Measurements from ENCODE around the gene MPIG6B.

Gene MPIG6B

DNA sequence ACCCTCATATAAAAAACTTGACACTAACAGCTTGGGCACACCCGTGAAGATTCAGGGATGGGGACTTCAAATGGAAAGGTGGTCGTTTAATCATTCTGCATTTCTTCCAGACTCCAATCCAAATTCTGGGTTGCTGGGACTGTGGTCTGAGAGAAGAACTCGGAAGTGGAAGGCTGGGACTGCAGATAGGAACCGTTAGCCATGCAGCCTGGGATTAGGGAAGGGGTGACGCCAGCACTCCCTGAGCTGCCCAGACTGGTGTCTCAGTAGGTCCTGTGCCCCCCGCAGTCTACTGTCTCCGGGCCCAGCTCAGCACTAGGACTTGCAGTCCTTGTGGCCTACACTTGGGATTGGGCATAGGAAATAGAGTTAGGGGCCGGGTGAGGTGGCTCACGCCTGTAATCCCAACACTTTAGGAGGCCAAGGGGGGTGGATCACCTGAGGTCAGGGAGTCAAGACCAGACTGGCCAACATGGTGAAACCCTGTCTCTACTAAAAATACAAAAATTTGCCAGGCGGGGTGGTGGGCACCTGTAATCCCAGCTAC lies 13.7 kb downstream of the MPIG6B start:
- Mint-ChIP-seq H3K4me1 (peaks cover 63% of the 10 kb centered on the region), H3K9me3 (no peaks in the 10 kb centered on the region), H3K27ac (peak overlapping the region; percentile 90), H3K4me3 (peak overlapping the region; percentile 95), H3K36me3 (peaks cover 30% of the 10 kb centered on the region), H3K27me3 (no peaks in the 10 kb centered on the region)
- ATAC-seq, result no peak

DNA sequence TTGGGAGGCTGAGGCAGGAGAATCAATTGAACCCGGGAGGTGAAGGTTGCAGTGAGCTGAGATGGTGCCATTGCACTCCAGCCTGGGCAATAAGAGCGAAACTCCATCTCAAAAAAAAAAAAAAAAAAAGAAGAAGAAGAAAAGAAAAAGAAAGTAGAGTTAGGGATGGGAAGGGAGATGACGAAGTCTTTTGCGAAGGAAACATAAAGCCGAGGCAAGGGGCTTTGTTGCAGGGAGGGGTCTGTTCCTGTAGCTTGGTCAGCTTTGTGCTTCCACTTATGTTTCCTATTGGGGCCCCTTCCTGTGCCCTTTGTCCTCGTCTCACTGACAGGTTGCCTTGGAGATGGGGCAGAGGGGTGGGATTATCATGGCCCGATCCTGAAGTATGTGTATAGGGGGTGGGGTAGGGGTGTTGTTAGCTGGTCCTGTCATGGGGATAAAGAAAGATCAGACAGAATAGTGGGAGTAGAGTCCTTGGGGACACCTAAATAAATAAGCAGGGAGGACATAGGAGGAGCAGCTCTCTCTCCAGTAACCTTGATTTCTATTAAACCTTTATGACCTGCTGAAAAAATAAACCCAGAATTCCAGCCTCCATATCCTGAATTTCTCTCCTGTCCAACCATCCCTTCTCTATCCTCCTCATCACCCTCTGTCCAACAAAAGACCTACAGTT lies 14.3 kb downstream of the MPIG6B start:
- H3K9me3 Mint-ChIP-seq, result no peaks in the 10 kb centered on the region
- ATAC-seq, result no peak
- peaks cover 63% of the 10 kb centered on the region for H3K4me1 Mint-ChIP-seq
- peak overlapping the region; percentile 90 for H3K27ac Mint-ChIP-seq
- H3K36me3 Mint-ChIP-seq, result peaks cover 31% of the 10 kb centered on the region
- no peaks in the 10 kb centered on the region for H3K27me3 Mint-ChIP-seq
- H3K4me3 Mint-ChIP-seq, result peak overlapping the region; percentile 95

DNA sequence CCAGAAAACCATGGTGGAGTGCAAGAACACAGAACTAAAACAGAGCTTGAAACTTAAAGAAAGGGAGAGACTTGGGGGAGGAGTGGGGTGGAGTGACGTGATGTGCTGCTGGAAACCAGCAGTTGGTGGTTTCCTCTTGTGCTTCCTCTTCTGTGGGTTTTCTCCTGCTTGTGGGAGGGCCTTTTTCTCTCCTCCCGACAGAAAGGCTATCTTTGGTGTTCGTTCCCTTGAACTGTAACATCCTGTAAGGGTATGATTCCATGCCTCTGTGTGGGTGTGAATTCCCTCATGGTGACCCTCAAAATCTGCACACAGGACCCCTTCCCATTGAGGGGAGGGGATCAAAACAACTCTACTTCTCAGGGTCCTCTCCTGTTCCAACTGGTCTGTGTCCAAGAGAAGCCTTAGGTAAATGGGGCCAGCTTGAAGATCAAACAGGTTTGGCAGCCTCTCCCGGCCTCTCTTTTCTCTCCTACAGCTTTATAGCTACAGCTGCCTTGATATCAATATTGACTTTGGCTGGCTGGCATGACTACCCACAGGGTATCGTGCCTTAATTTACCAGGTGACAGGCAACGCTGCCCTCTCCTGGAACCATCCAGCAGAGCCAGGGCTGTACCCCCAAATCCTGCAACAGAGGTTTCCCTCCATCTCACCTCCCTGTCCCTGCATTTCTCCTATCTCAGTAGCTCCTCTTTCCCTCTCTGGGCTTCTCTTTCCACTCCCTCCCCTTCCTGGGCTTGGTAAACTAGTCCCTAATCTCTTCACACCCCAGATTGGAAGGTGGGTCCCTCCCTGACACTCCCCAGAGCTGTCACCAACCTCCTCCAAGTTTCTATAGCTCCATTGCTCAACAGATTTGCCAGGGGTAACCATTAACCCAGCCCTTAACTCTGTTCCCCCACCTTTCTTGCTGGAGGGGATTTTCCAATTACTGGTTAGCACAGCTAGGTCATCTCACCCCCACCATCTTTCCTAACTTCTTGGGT lies 15.1 kb downstream of the MPIG6B start:
- Mint-ChIP-seq H3K36me3 (peaks cover 33% of the 10 kb centered on the region), H3K4me3 (peak overlapping the region; percentile 95), H3K27me3 (no peaks in the 10 kb centered on the region)

DNA sequence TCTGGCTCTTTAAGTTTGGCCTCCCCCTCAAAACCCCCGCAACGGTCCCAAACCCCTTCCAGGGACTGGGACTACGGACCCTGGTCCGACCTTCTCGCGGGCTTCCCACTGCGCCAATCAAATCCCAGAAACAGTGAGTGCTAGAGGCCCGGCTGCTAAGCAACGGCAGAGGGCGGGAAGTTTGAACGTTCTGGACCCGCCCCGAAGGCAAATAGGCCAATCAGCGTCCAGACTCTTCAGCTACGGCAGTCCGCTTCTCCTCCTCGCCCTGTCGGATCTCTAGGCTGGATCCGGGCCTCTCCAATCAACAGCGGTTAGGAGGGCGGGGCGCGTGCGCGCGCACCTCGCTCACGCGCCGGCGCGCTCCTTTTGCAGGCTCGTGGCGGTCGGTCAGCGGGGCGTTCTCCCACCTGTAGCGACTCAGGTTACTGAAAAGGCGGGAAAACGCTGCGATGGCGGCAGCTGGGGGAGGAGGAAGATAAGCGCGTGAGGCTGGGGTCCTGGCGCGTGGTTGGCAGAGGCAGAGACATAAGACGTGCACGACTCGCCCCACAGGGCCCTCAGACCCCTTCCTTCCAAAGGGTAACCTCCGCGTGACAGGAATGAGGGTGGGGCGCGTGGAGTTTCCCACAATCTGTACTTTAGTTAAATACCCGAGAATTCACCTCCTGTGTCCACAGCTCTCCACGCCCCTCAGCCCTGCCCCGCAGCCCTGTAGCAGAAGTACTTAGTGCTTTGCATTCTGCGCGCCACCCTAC lies 16.6 kb downstream of the MPIG6B start, which contains the start of gene MSH5:
TSS of gene MSH5 (plus strand) at position 367 of the 758 bp plus-strand sequence. CDS start 462 bp downstream, outside the sequence.
- no peaks in the 10 kb centered on the region for H3K27me3 Mint-ChIP-seq
- peak within 1 kb of the TSS; percentile 90 for H3K27ac Mint-ChIP-seq
- peak; percentile 95 for ATAC-seq
- no peaks in the 10 kb centered on the region for H3K9me3 Mint-ChIP-seq
- peak within 1 kb of the TSS; percentile 95 for H3K4me3 Mint-ChIP-seq
- peaks cover 34% of the 10 kb centered on the region for H3K36me3 Mint-ChIP-seq
- peaks cover 46% of the 10 kb centered on the region for H3K4me1 Mint-ChIP-seq

More for the DNA sequence above, 15.1 kb downstream of the MPIG6B start:
- Mint-ChIP-seq H3K4me1 (peaks cover 62% of the 10 kb centered on the region), H3K9me3 (no peaks in the 10 kb centered on the region), H3K27ac (peak overlapping the region; percentile 90)
- ATAC-seq, result peak; percentile 37

DNA sequence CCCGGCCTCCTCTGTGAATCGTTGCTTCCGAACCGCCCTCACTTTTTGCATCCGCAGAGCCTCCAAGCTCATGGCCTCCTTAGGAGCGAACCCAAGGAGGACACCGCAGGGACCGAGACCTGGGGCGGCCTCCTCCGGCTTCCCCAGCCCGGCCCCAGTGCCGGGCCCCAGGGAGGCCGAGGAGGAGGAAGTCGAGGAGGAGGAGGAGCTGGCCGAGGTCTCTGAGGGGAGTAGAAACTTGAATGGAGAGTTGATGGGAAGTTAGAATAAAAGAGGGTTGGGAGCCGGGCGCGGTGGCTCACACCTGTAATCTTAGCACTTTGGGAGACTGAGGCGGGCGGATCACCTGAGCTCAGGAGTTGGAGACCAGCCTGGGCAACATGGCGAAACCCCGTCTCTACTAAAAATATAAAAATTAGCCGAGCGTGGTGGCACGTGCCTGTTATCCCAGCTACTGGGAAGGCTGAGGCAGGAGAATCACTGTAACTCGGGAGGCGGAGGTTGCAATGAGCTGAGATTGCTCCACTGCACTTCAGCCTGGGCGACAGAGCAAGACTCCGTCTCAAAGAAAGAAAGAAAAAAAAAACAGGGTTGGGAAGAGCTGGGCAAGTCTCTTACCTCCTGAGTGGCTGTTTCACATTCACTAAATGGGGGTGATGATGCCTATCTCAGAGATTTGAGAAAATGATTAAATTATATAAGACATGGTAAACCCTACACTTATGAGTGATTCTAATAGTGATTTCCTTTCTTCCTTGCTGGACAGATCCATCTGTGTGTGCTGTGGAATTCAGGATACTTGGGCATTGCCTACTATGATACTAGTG lies 17.4 kb downstream of the MPIG6B start:
- Mint-ChIP-seq H3K27ac (peak overlapping the region; percentile 90), H3K36me3 (peaks cover 26% of the 10 kb centered on the region), H3K27me3 (no peaks in the 10 kb centered on the region), H3K4me1 (peaks cover 45% of the 10 kb centered on the region), H3K9me3 (no peaks in the 10 kb centered on the region), H3K4me3 (peak overlapping the region; percentile 92)
- ATAC-seq, result peak; percentile 35

DNA sequence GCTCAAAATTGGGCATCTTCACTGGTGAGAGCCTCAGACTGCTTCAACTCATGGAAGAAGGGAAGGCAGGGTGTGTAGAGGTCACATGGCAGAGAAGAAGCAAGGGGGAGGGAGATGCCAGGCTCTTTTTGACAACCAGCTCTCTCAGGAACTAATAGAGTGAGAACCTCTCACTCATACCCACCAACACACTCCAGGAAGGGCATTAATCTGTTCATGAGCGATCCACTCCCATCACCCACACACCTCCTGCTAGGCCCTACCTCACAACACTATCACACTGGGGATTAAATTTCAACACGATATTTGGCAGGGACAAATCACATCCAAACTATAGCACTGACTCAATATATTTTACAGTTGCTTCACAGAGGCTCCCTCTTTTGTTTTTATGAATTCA lies 18.6 kb downstream of the MPIG6B start:
- no peak overlapping the region for H3K27ac Mint-ChIP-seq
- ATAC-seq, result no peak

DNA sequence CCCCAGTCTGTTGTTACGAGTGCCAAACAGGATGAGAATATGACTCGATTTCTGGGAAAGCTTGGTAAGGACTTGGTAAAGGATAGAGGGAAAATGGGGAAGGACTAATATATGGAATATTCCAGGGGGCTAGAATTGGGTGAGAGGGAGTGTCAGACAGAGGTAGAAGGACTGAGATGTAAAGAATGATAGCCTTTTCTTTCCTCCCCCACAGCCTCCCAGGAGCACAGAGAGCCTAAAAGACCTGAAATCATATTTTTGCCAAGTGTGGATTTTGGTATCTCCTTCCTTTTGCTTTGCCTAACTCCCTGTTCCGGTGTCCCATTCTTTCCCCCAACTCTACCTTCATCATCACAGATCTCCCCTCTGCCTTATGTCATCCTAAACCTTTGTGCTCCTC lies 19.7 kb downstream of the MPIG6B start:
- no peaks in the 10 kb centered on the region for H3K27me3 Mint-ChIP-seq
- ATAC-seq, result no peak
- H3K9me3 Mint-ChIP-seq, result no peaks in the 10 kb centered on the region
- H3K27ac Mint-ChIP-seq, result no peak overlapping the region
- H3K4me3 Mint-ChIP-seq, result no peak overlapping the region
- H3K4me1 Mint-ChIP-seq, result peaks cover 29% of the 10 kb centered on the region
- peaks cover 28% of the 10 kb centered on the region for H3K36me3 Mint-ChIP-seq

More for the DNA sequence above, 18.6 kb downstream of the MPIG6B start:
- peaks cover 40% of the 10 kb centered on the region for H3K4me1 Mint-ChIP-seq
- H3K27me3 Mint-ChIP-seq, result no peaks in the 10 kb centered on the region
- H3K9me3 Mint-ChIP-seq, result no peaks in the 10 kb centered on the region
- peak overlapping the region; percentile 38 for H3K4me3 Mint-ChIP-seq
- peaks cover 22% of the 10 kb centered on the region for H3K36me3 Mint-ChIP-seq

DNA sequence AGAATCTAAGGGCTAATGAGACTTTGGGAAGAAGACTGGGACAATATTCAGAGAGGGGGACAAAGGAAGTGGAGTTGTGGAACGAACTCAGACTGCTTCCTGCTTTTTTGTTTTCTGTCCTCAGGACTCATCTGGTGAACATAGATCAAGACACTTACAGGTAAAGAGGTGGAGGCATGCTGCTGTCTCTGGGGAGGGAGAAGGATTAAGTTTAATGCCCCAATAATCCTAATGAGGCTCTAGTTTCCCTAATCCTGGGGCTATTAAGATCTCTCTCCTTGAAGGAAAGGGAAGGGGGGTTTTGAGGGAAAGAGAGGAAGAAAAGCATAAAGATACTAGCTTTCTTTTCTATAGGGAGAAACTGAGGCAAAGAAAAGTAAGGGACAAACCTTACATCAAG lies 21.2 kb downstream of the MPIG6B start:
- H3K36me3 Mint-ChIP-seq, result peaks cover 28% of the 10 kb centered on the region
- ATAC-seq, result no peak
- peaks cover 14% of the 10 kb centered on the region for H3K4me1 Mint-ChIP-seq
- H3K27ac Mint-ChIP-seq, result no peak overlapping the region
- no peaks in the 10 kb centered on the region for H3K9me3 Mint-ChIP-seq
- H3K4me3 Mint-ChIP-seq, result no peak overlapping the region
- H3K27me3 Mint-ChIP-seq, result no peaks in the 10 kb centered on the region

DNA sequence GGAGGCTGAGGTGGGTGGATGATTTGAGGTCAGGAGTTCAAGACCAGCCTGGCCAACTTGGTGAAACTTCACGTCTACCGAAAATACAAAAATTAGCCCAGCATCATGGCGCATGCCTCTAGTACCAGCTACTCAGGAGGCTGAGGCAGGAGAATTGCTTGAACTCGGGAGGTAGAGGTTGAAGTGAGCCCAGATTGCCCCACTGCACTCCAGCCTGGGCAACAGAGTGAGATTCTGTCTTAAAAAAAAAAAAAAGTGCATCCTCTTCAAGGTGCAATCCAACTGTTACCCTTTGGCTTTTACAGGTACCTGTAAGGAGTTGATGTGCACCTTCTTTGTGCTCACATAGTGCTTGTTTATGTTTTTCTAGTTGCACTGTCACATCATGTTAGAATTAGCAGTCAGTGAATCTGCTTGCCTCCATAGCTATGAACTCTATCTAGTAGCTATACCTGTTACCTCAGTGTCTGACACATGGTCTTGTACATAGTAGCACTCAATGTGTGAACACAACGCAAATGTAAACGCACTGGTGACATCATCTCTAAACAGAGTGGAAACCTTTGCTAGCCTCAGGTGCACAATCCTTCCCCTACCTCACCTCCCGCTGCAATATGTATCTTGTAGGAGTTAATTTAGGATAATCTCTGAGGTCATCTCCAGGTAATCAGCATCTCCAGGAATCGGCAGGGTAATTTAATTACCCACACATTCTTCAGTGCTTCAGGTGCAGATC lies 26.3 kb downstream of the MPIG6B start:
- peaks cover 6% of the 10 kb centered on the region for H3K36me3 Mint-ChIP-seq
- H3K4me3 Mint-ChIP-seq, result no peak overlapping the region
- no peaks in the 10 kb centered on the region for H3K4me1 Mint-ChIP-seq
- no peak for ATAC-seq
- H3K27ac Mint-ChIP-seq, result no peak overlapping the region
- H3K27me3 Mint-ChIP-seq, result no peaks in the 10 kb centered on the region
- no peaks in the 10 kb centered on the region for H3K9me3 Mint-ChIP-seq

DNA sequence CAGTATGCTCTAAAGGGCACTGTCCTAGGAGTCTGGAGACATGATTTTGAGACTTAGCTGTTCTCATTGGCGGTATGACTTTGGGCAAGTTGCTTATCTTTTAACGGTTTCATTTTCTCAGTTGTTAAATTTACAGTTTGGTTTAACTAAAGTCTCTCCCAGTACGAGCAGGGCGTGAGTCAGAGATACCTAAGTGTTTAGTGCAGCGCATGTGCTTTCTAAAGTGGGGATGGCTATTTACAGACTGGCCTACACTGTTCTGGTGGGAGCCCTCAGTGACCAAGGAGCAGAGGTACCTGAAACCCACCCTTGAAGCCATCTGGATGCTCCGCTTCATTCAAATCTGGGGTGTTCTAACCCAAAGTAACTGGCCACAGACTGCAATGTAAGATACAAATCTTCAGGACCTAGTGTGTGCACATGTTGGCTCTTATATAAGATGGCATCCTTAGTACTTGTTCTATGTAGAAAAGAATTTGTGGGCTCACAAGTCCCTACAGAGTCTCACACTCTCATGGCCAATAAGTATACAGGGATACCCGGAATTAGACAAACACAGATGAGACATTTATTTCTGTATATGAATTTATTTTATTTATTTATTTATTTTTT lies 27.3 kb downstream of the MPIG6B start:
- H3K27ac Mint-ChIP-seq, result no peak overlapping the region
- H3K9me3 Mint-ChIP-seq, result no peaks in the 10 kb centered on the region
- H3K4me1 Mint-ChIP-seq, result no peaks in the 10 kb centered on the region
- no peak for ATAC-seq
- no peak overlapping the region for H3K4me3 Mint-ChIP-seq
- H3K27me3 Mint-ChIP-seq, result no peaks in the 10 kb centered on the region
- peaks cover 6% of the 10 kb centered on the region for H3K36me3 Mint-ChIP-seq

DNA sequence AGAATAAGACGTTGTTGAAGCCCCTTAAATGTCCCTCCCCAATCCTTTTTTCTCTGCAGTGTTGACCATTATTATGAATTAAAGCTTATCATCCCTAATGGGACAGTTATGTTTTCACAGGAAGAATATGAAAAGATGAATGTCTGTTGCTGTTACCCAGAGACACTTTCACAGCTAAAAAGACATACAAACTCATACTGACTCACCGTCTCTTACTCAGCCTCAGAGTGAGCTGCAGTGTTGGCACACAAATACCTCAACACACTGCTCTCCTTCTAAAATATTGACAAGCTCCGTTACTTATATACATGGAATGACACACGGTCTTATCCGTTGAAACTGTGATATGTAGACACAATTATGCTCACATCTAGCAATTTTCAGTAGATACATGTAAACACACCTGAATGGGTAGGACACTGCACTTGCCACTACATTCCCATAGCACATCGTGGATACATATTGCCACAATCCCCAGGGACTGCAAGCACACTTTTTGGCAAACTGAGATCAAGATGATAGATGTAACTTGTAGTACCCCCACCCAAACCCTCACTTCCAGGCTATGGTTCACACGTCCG lies 29.7 kb downstream of the MPIG6B start:
- Mint-ChIP-seq H3K4me1 (no peaks in the 10 kb centered on the region), H3K27me3 (no peaks in the 10 kb centered on the region), H3K36me3 (peaks cover under 1% of the 10 kb centered on the region), H3K27ac (no peak overlapping the region), H3K4me3 (no peak overlapping the region), H3K9me3 (no peaks in the 10 kb centered on the region)
- ATAC-seq, result no peak

DNA sequence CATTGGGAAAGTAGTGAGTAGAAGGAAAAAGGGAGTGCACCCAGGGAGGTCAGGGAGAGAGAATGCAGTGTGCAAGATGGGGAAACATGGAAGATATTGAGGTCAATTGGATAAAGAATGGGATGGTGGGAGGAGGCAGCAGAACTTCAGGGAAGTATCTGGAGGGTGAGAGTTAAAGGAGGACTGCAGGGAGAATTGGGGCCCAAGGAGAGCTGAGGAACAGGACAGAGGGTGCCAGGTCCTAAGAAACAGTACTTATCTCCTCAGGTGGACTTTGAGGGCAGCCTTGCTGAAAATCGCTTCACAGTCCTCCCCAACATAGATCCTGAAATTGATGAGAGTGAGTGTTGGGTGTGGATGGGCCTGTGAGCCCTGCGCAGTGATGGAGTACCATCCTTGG lies 35.1 kb downstream of the MPIG6B start:
- no peak for ATAC-seq
- Mint-ChIP-seq H3K36me3 (peaks cover 33% of the 10 kb centered on the region), H3K27ac (peak overlapping the region; percentile 38), H3K9me3 (no peaks in the 10 kb centered on the region), H3K4me1 (no peaks in the 10 kb centered on the region), H3K27me3 (no peaks in the 10 kb centered on the region), H3K4me3 (no peak overlapping the region)

DNA sequence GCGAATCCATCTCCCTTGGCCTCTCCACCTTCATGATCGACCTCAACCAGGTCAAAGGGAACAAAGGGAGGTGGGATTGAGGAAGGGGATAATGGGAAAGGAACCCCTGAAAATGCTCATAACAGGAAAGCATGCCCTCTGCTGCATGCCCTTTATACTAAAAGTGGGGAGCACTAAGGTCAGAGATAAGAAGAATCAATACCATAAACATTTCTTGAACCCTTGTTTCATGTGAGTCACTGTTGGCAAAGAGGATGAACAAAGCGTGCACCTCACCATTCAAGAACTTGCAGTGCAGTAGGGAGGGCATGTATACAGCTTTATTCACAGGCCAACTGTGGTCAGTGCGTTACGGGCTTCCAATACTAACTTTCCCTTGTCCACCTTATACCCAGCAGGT lies 37.6 kb downstream of the MPIG6B start:
- no peak for ATAC-seq
- H3K36me3 Mint-ChIP-seq, result peaks cover 45% of the 10 kb centered on the region
- H3K4me3 Mint-ChIP-seq, result no peak overlapping the region
- no peak overlapping the region for H3K27ac Mint-ChIP-seq
- no peaks in the 10 kb centered on the region for H3K27me3 Mint-ChIP-seq
- H3K4me1 Mint-ChIP-seq, result no peaks in the 10 kb centered on the region
- H3K9me3 Mint-ChIP-seq, result no peaks in the 10 kb centered on the region
